ENCODE measurements around the gene PATE3.

GRCh38 chr11:125807909-125808308, 20.0 kb downstream of the PATE3 start:
- TF ChIP-seq CTCF (IDR thresholded peaks at IDR 0.05), result no peak
- TF ChIP-seq POLR2A (IDR thresholded peaks at IDR 0.05), result no peak
- TF ChIP-seq EP300 (IDR thresholded peaks at IDR 0.05), result no peak

Measured in stomach (tissue), 4 donors.